CD14-positive monocyte (primary cell): ENCODE measurements around the gene CEBPZOS. TPM values are rescaled to one million over a fixed set of nuclear protein-coding genes. Genes with fewer than 3 reads are reported as not detected.
"Not testable (repeated sequence)": the region's sequence is repeated elsewhere in the genome, so short reads cannot be mapped to it uniquely, and the experiment has no call there.

Source experiments
- DNase-seq, 3 donors: peaks; one replicate each; pipeline ENCODE4 v3.0.0-alpha.2; 2011 to 2022
- H2AFZ ChIP-seq: 2 replicates; pipeline ENCODE4 v1.6.0; 2012; ENCODE audit warnings: mild to moderate bottlenecking, low read depth, low read length, inconsistent platforms; ENCODE audit not compliant: insufficient read depth, poor library complexity, severe bottlenecking
- H3K27ac ChIP-seq, 2 donors: 1 replicate in 1 of 2; 2 replicates in 1 of 2; pipeline ENCODE4 v1.5.1; 2012 to 2013; ENCODE audit warnings: low read length in 2 of 2, control low read depth in 1 of 2, inconsistent platforms in 1 of 2, low read depth in 1 of 2, mild to moderate bottlenecking in 1 of 2
- H3K27me3 ChIP-seq, 2 donors: one replicate each; pipeline versions ENCODE4 v1.6.0 to v1.6.1; 2011 to 2013; ENCODE audit warnings: low read length in 2 of 2; ENCODE audit not compliant: control insufficient read depth in 2 of 2, insufficient read depth in 2 of 2
- H3K36me3 ChIP-seq, 2 donors: replicated peaks in 1 of 2; 1 replicate in 1 of 2; 2 replicates in 1 of 2; pipeline versions ENCODE4 v1.5.1 to v1.6.1; 2012 to 2013; ENCODE audit warnings: low read length in 2 of 2, control low read depth in 1 of 2, inconsistent platforms in 1 of 2, mild to moderate bottlenecking in 1 of 2; ENCODE audit not compliant: insufficient read depth in 2 of 2, control insufficient read depth in 1 of 2
- H3K4me1 ChIP-seq, 2 donors: 1 replicate in 1 of 2; 2 replicates in 1 of 2; pipeline versions ENCODE4 v1.5.1 to v1.6.1; 2012 to 2013; ENCODE audit warnings: low read length in 2 of 2, control low read depth in 1 of 2, inconsistent platforms in 1 of 2, mild to moderate bottlenecking in 1 of 2, moderate library complexity in 1 of 2; ENCODE audit not compliant: insufficient read depth in 2 of 2, control insufficient read depth in 1 of 2
- H3K4me2 ChIP-seq: replicated peaks from 2 replicates; pipeline ENCODE3; 2012; ENCODE audit warnings: low read length, moderate library complexity, mild to moderate bottlenecking; ENCODE audit not compliant: poor library complexity, severe bottlenecking; ENCODE audit errors: extremely low read depth
- H3K4me3 ChIP-seq, 3 experiments: fragments of 200-600 bp in 1 of 3; sonication (generic) in 1 of 3; replicated peaks in 1 of 3; 1 replicate in 2 of 3; 2 replicates in 1 of 3; pipeline ENCODE4 v1.5.1; 2011 to 2013; ENCODE audit warnings: low read length in 3 of 3, mild to moderate bottlenecking in 3 of 3, control low read depth in 2 of 3, low read depth in 2 of 3, inconsistent platforms in 1 of 3, moderate library complexity in 1 of 3
- H3K79me2 ChIP-seq: 2 replicates; pipeline ENCODE4 v1.6.0; 2012; ENCODE audit warnings: mild to moderate bottlenecking, control low read depth, inconsistent platforms, low read length, moderate library complexity; ENCODE audit not compliant: insufficient read depth
- H3K9ac ChIP-seq: 2 replicates; pipeline ENCODE4 v1.6.0; 2017; ENCODE audit warnings: low read length, mild to moderate bottlenecking; ENCODE audit not compliant: insufficient read depth, poor library complexity, severe bottlenecking
- H3K9me3 ChIP-seq, 2 donors: replicated peaks in 1 of 2; 1 replicate in 1 of 2; 2 replicates in 1 of 2; pipeline versions ENCODE4 v1.5.1 to v1.6.1; 2012 to 2013; ENCODE audit warnings: low read length in 2 of 2, control low read depth in 1 of 2; ENCODE audit not compliant: control insufficient read depth in 1 of 2, insufficient read depth in 1 of 2
- H4K20me1 ChIP-seq: 2 replicates; pipeline ENCODE4 v1.6.0; 2012; ENCODE audit warnings: mild to moderate bottlenecking, low read length, control low read depth, moderate library complexity; ENCODE audit not compliant: insufficient read depth
- H3K27ac Mint-ChIP-seq, 7 donors: one replicate each; pipeline ENCODE4 v1.8.0; 2020; ENCODE audit warnings: mild to moderate bottlenecking in 7 of 7, mixed read lengths in 7 of 7, moderate library complexity in 6 of 7, inconsistent platforms in 2 of 7
- H3K27me3 Mint-ChIP-seq, 3 donors: one replicate each; pipeline ENCODE4 v1.8.0; 2021 to 2022; ENCODE audit warnings: low read depth in 3 of 3, mild to moderate bottlenecking in 3 of 3, mixed read lengths in 3 of 3, moderate library complexity in 3 of 3, inconsistent platforms in 1 of 3
- H3K36me3 Mint-ChIP-seq, 2 donors: one replicate each; pipeline ENCODE4 v1.8.0; 2020; ENCODE audit warnings: mixed read lengths in 2 of 2, inconsistent platforms in 1 of 2, mild to moderate bottlenecking in 1 of 2
- H3K4me1 Mint-ChIP-seq: one replicate; pipeline ENCODE4 v1.8.0; 2020; ENCODE audit warnings: mild to moderate bottlenecking, mixed read lengths
- H3K4me3 Mint-ChIP-seq, 2 donors: one replicate each; pipeline ENCODE4 v1.8.0; 2020; ENCODE audit warnings: mild to moderate bottlenecking in 2 of 2, mixed read lengths in 2 of 2, moderate library complexity in 1 of 2
- H3K9me3 Mint-ChIP-seq, 7 donors: one replicate each; pipeline ENCODE4 v1.8.0; 2020 to 2022; ENCODE audit warnings: mixed read lengths in 7 of 7, mild to moderate bottlenecking in 6 of 7, moderate library complexity in 6 of 7, inconsistent platforms in 2 of 7
- CTCF ChIP-seq: fragments of 200-600 bp; IDR thresholded peaks from one replicate; pipeline ENCODE4 v1.8.0; 2022; ENCODE audit warnings: antibody characterized with exemption, mild to moderate bottlenecking
- WGBS: methylation state at CpG from one replicate; pipeline ENCODE4 v1.1.5; 2013; ENCODE audit warnings: missing lambda C conversion rate; ENCODE audit not compliant: insufficient coverage; 5-methylcytosine and 5-hydroxymethylcytosine counted together
- intact Hi-C, 2 donors: fragments of 100-400 bp; cut with micrococcal nuclease; formaldehyde crosslinking; loops; one replicate each; pipeline versions ENCODE4 v1.15.0 to v1.15.1; 2023
- polyA plus RNA-seq, 3 donors: library from polyadenylated mRNA; depleted of rRNA in 1 of 3; unstranded in 2 of 3; stranded (reverse) in 1 of 3; fragments of 300-500 nt in 2 of 3; fragments of >200 nt in 1 of 3; fragmentation: Illumina TruSeq in 2 of 3; gene quantifications; 1 replicate in 2 of 3; 2 replicates in 1 of 3; pipeline ENCODE4 v1.2.3, GENCODE V29; 2012 to 2021

The CEBPZOS gene
- polyA plus RNA-seq, 3 donors, result 12.6 to 19.3 (median 18.2) TPM

DNA sequence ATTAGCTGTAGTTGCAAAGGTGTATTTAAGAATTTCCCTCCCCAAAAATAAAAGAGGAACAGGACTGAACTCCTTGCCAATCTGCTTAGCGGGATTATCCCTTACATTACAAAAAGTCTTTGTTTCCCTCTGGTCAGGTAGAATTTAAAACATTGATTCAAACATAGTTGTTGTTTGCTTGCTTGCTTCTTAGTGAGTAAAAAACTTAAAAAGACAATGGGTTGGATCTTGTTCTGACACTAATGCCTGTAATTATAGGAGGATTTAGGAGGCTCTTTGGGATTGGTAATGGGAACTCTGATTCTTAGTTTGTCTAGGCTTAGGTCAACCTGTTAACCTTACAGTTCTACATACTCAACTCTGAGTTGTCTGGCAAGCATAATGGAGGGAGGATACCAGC is 3.7 kb upstream of the CEBPZOS start:
- no peak overlapping the region for H3K4me2 ChIP-seq
- Mint-ChIP-seq H3K27ac (no peak overlapping the region), H3K4me1 (peaks cover 31% of the 10 kb centered on the region), H3K4me3 (no peak overlapping the region), H3K9me3 (peaks cover 0 to 5% (median 0%) of the 10 kb centered on the region in 7 donors), H3K27me3 (peaks cover 0 to 2% (median 0%) of the 10 kb centered on the region in 3 donors), H3K36me3 (no peaks in the 10 kb centered on the region)
- no peaks in the 10 kb centered on the region for H3K9me3 ChIP-seq
- no peaks in the 10 kb centered on the region for H3K36me3 ChIP-seq
- no peak for TF ChIP-seq CTCF
- peaks cover 13% of the 10 kb centered on the region for H3K79me2 ChIP-seq
- intact Hi-C loops, result no loop called here
- no peak for DNase-seq
- H3K4me3 ChIP-seq, result no peak overlapping the region
- no CpG with 5 or more reads among the region's 1 CpG for WGBS
- no peaks in the 10 kb centered on the region for H3K27me3 ChIP-seq
- H3K27ac ChIP-seq, result no peak overlapping the region
- H2AFZ ChIP-seq, result no peak overlapping the region
- H4K20me1 ChIP-seq, result no peaks in the 10 kb centered on the region
- H3K4me1 ChIP-seq, result peaks cover 21 to 41% of the 10 kb centered on the region in 2 donors
- H3K9ac ChIP-seq, result no peak overlapping the region

DNA sequence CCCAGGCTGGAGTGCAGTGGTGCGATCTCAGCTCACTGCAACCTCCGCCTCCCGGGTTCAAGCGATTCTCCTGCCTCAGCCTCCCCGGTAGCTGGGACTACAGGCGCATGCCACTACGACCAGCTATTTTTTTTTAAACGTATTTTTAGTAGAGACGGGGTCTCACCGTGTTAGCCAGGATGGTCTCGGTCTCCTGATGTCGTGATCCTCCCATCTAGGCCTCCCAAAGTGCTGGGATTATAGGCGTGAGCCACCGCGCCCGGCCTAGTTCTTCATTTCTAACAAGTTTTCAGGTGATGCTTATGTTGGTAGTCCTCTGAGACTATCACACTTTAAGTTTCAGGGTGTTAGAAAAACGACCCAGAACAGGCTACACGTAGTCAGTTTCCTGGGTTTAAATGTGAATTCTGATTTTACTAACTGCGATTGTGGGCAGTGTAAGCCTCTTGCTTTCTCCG is 405 bp upstream of the CEBPZOS start:
- Histone ChIP-seq H3K4me2 (peak overlapping the region; percentile 86), H3K4me3 (peak overlapping the region; percentile 78 to 94 (median 85)), H4K20me1 (peaks cover 12% of the 10 kb centered on the region), H3K4me1 (peaks cover 11 to 26% of the 10 kb centered on the region in 2 donors), H3K27ac (peak overlapping the region in 1 of 2 donors; percentile 96), H3K9ac (peak overlapping the region; percentile 90), H2AFZ (peak overlapping the region; percentile 90), H3K36me3 (peaks cover 2 to 12% of the 10 kb centered on the region in 2 donors), H3K79me2 (peaks cover 46% of the 10 kb centered on the region)
- intact Hi-C loops, result loop anchor here (5.0 kb wide), 1 partner anchor 36 kb away; the partner anchor contains the start of genes CEBPZ (in 2 of the 2) and NDUFAF7 (in 2 of the 2)
- not testable (repeated sequence) for H3K9me3 ChIP-seq, H3K27me3 Mint-ChIP-seq, H3K27me3 ChIP-seq, H3K36me3 Mint-ChIP-seq, DNase-seq, H3K9me3 Mint-ChIP-seq
- H3K4me1 Mint-ChIP-seq, result peaks cover 15% of the 10 kb centered on the region
- WGBS, result 79% methylated on average over 15 of the region's 20 CpGs
- H3K27ac Mint-ChIP-seq, result peak overlapping the region in 6 of 7 donors; percentile 90 to 100 (median 99)
- H3K4me3 Mint-ChIP-seq, result peak overlapping the region; percentile 95 to 98
